CD8-positive, alpha-beta memory T cell (primary cell): ENCODE data around the gene PIP5K1C. TPM values are rescaled to one million over a fixed set of nuclear protein-coding genes. Genes with fewer than 3 reads are reported as not detected.

Source experiments
- CTCF ChIA-PET: fragments of 350-600 bp; sonication (Branson Sonifier 250); formaldehyde crosslinking; loops from one replicate; lab custom pipeline; 2021; ENCODE audit warnings: antibody characterized with exemption; lab: Charles Lee
- POLR2A ChIA-PET: fragments of 350-600 bp; sonication (Branson Sonifier 250); formaldehyde crosslinking; loops from one replicate; lab custom pipeline; 2021; ENCODE audit warnings: antibody characterized with exemption; lab: Charles Lee
- DNase-seq, 5 donors: peaks; one replicate each; pipeline versions ENCODE4 v3.0.0 to v3.0.0-alpha.2; 2020 to 2022; ENCODE audit warnings: mixed read lengths in 1 of 5
- H3K27ac ChIP-seq: one replicate; pipeline ENCODE4 v1.7.0; 2013; ENCODE audit warnings: low read depth, mild to moderate bottlenecking, low read length, moderate library complexity
- H3K27me3 ChIP-seq: 2 replicates; pipeline ENCODE4 v1.7.0; 2013; ENCODE audit warnings: low read length, mild to moderate bottlenecking; ENCODE audit not compliant: insufficient read depth, poor library complexity, severe bottlenecking
- H3K36me3 ChIP-seq: 2 replicates; pipeline ENCODE4 v1.7.0; 2013; ENCODE audit warnings: mild to moderate bottlenecking, low read length, moderate library complexity; ENCODE audit not compliant: insufficient read depth
- H3K4me1 ChIP-seq: 2 replicates; pipeline ENCODE4 v1.7.0; 2013; ENCODE audit warnings: mild to moderate bottlenecking, low read length, moderate library complexity; ENCODE audit not compliant: insufficient read depth
- H3K4me3 ChIP-seq: 2 replicates; pipeline ENCODE4 v1.7.0; 2013; ENCODE audit warnings: mild to moderate bottlenecking, low read length
- H3K9me3 ChIP-seq: 2 replicates; pipeline ENCODE4 v1.7.0; 2013; ENCODE audit warnings: mild to moderate bottlenecking, low read length
- H3K27ac Mint-ChIP-seq, 8 donors: one replicate each; pipeline ENCODE4 v1.8.0; 2020 to 2021; ENCODE audit warnings: mixed read lengths in 8 of 8, mild to moderate bottlenecking in 6 of 8, inconsistent platforms in 3 of 8, moderate library complexity in 3 of 8
- H3K27me3 Mint-ChIP-seq, 2 donors: one replicate each; pipeline ENCODE4 v1.8.0; 2020 to 2021; ENCODE audit warnings: mixed read lengths in 2 of 2, mild to moderate bottlenecking in 1 of 2, moderate library complexity in 1 of 2
- H3K36me3 Mint-ChIP-seq, 3 donors: one replicate each; pipeline ENCODE4 v1.8.0; 2020 to 2021; ENCODE audit warnings: mixed read lengths in 3 of 3, inconsistent platforms in 1 of 3, mild to moderate bottlenecking in 1 of 3
- H3K4me1 Mint-ChIP-seq, 3 donors: one replicate each; pipeline ENCODE4 v1.8.0; 2020 to 2021; ENCODE audit warnings: mixed read lengths in 3 of 3, inconsistent platforms in 1 of 3, mild to moderate bottlenecking in 1 of 3
- H3K4me3 Mint-ChIP-seq, 7 donors: one replicate each; pipeline ENCODE4 v1.8.0; 2020 to 2021; ENCODE audit warnings: mixed read lengths in 7 of 7, mild to moderate bottlenecking in 6 of 7, moderate library complexity in 4 of 7, inconsistent platforms in 2 of 7
- H3K9me3 Mint-ChIP-seq, 5 donors: one replicate each; pipeline ENCODE4 v1.8.0; 2020 to 2022; ENCODE audit warnings: mixed read lengths in 5 of 5, mild to moderate bottlenecking in 3 of 5, moderate library complexity in 2 of 5, inconsistent platforms in 1 of 5
- polyA plus RNA-seq: library from polyadenylated mRNA; unstranded; fragments of 300-500 nt; fragmentation: Illumina TruSeq; gene quantifications from one replicate; pipeline ENCODE4 v1.2.3, GENCODE V29; 2021
- total RNA-seq, 2 experiments: library from RNA; stranded (reverse); gene quantifications; one replicate each; pipeline ENCODE4 v1.2.3, GENCODE V29; 2021

PIP5K1C gene
- total RNA-seq (10 to 100 TPM; 26.9 to 27.6 TPM), polyA plus RNA-seq (16.0 TPM)

- Mint-ChIP-seq H3K4me3 (peak within 1 kb of the TSS; percentile 86 to 97 (median 89)), H3K36me3 (peaks cover 0 to 6% (median 0%) of the 10 kb centered on the region in 3 donors), H3K4me1 (peaks cover 12 to 44% (median 20%) of the 10 kb centered on the region in 3 donors), H3K27ac (peak within 1 kb of the TSS; percentile 50 to 91 (median 76)), H3K27me3 (peaks cover 0 to 2% of the 10 kb centered on the region in 2 donors), H3K9me3 (no peaks in the 10 kb centered on the region)
- CTCF ChIA-PET: interaction anchor here (0.6 to 2.9 kb wide), 7 partner anchors 10 to 122 kb away, joined by 3 to 12 read pairs (median 5); no protein-coding TSS in a partner anchor
- Histone ChIP-seq H3K4me3 (peak within 1 kb of the TSS; percentile 60), H3K9me3 (no peaks in the 10 kb centered on the region), H3K27ac (peak within 1 kb of the TSS; percentile 48), H3K27me3 (no peaks in the 10 kb centered on the region), H3K4me1 (peaks cover 9% of the 10 kb centered on the region), H3K36me3 (no peaks in the 10 kb centered on the region)
- DNase-seq: peak; percentile 88 to 93 (median 90)
- POLR2A ChIA-PET: interaction anchor here (1.6 kb wide), 1 partner anchor 13 kb away, joined by 3 read pairs; no protein-coding TSS in a partner anchor
Observed at GRCh38 chr19:3700242-3701032, at the start of gene PIP5K1C. Gene PIP5K1C, minus strand, starts transcription at chr19:3700468. Its CDS starts 78 bp downstream, at chr19:3700390.

- Histone ChIP-seq H3K36me3 (peaks cover 17% of the 10 kb centered on the region), H3K27me3 (no peaks in the 10 kb centered on the region), H3K4me1 (no peaks in the 10 kb centered on the region), H3K4me3 (no peak overlapping the region), H3K9me3 (no peaks in the 10 kb centered on the region), H3K27ac (no peak overlapping the region)
- H3K4me1 Mint-ChIP-seq: no peaks in the 10 kb centered on the region
- H3K36me3 Mint-ChIP-seq: peaks cover 3 to 35% (median 7%) of the 10 kb centered on the region in 3 donors
- POLR2A ChIA-PET: interaction anchor here (0.7 kb wide), 1 partner anchor 1847 kb away, joined by 7 read pairs; no protein-coding TSS in a partner anchor
- no peak overlapping the region for H3K4me3 Mint-ChIP-seq
- H3K27ac Mint-ChIP-seq: peak overlapping the region in 1 of 8 donors; percentile 32
- H3K9me3 Mint-ChIP-seq: no peaks in the 10 kb centered on the region
- DNase-seq: no peak
- CTCF ChIA-PET: interaction anchor here (0.9 to 1.9 kb wide), 2 partner anchors 14 to 39 kb away, joined by 3 to 4 read pairs; partner anchors contain the start of gene MRPL54
- no peaks in the 10 kb centered on the region for H3K27me3 Mint-ChIP-seq
Observed at GRCh38 chr19:3748965-3749364, 48.7 kb upstream of the PIP5K1C start.

- no peaks in the 10 kb centered on the region for H3K9me3 ChIP-seq
- no peak overlapping the region for H3K4me3 ChIP-seq
- H3K27me3 Mint-ChIP-seq: no peaks in the 10 kb centered on the region
- H3K27ac ChIP-seq: no peak overlapping the region
- H3K4me1 ChIP-seq: no peaks in the 10 kb centered on the region
- no peaks in the 10 kb centered on the region for H3K4me1 Mint-ChIP-seq
- H3K36me3 Mint-ChIP-seq: peaks cover 5 to 18% (median 7%) of the 10 kb centered on the region in 3 donors
- DNase-seq: no peak
- no peaks in the 10 kb centered on the region for H3K9me3 Mint-ChIP-seq
- H3K27me3 ChIP-seq: no peaks in the 10 kb centered on the region
- H3K27ac Mint-ChIP-seq: peak overlapping the region in 1 of 8 donors; percentile 88
- H3K36me3 ChIP-seq: peaks cover 15% of the 10 kb centered on the region
- H3K4me3 Mint-ChIP-seq: no peak overlapping the region
- CTCF ChIA-PET: interaction anchor here (0.6 to 1.0 kb wide), 2 partner anchors 9 to 193 kb away, joined by 3 to 4 read pairs; no protein-coding TSS in a partner anchor
- POLR2A ChIA-PET: interaction anchor here (0.5 kb wide), 1 partner anchor 51 kb away, joined by 3 read pairs; no protein-coding TSS in a partner anchor
Observed at GRCh38 chr19:3746371-3747056, 46.2 kb upstream of the PIP5K1C start.

- H3K27ac ChIP-seq: no peak overlapping the region
- Mint-ChIP-seq H3K4me3 (no peak overlapping the region), H3K9me3 (no peaks in the 10 kb centered on the region), H3K27ac (no peak overlapping the region), H3K36me3 (peaks cover 5 to 12% (median 5%) of the 10 kb centered on the region in 3 donors), H3K4me1 (no peaks in the 10 kb centered on the region), H3K27me3 (no peaks in the 10 kb centered on the region)
- POLR2A ChIA-PET: no interaction called here
- no peak overlapping the region for H3K4me3 ChIP-seq
- no peaks in the 10 kb centered on the region for H3K27me3 ChIP-seq
- H3K36me3 ChIP-seq: peaks cover 12% of the 10 kb centered on the region
- no peak for DNase-seq
- H3K9me3 ChIP-seq: no peaks in the 10 kb centered on the region
- H3K4me1 ChIP-seq: no peaks in the 10 kb centered on the region
- CTCF ChIA-PET: no interaction called here
Observed at GRCh38 chr19:3745363-3746045, 45.2 kb upstream of the PIP5K1C start.

GRCh38 chr19:3743486-3743885 lies 43.2 kb upstream of the PIP5K1C start:
- H3K4me1 Mint-ChIP-seq: peaks cover 5 to 12% (median 10%) of the 10 kb centered on the region in 3 donors
- DNase-seq: no peak
- CTCF ChIA-PET: no interaction called here
- peaks cover 12% of the 10 kb centered on the region for H3K4me1 ChIP-seq
- H3K4me3 ChIP-seq: no peak overlapping the region
- H3K4me3 Mint-ChIP-seq: no peak overlapping the region
- H3K9me3 Mint-ChIP-seq: no peaks in the 10 kb centered on the region
- no peaks in the 10 kb centered on the region for H3K27me3 ChIP-seq
- POLR2A ChIA-PET: interaction anchor here (0.5 kb wide), 1 partner anchor 639 kb away, joined by 4 read pairs; no protein-coding TSS in a partner anchor
- H3K27ac Mint-ChIP-seq: no peak overlapping the region
- H3K36me3 Mint-ChIP-seq: peaks cover 0 to 2% (median 0%) of the 10 kb centered on the region in 3 donors
- H3K36me3 ChIP-seq: no peaks in the 10 kb centered on the region
- no peaks in the 10 kb centered on the region for H3K27me3 Mint-ChIP-seq
- H3K27ac ChIP-seq: no peak overlapping the region
- H3K9me3 ChIP-seq: no peaks in the 10 kb centered on the region

GRCh38 chr19:3740431-3740830 lies 40.2 kb upstream of the PIP5K1C start:
- Histone ChIP-seq H3K4me1 (peaks cover 12% of the 10 kb centered on the region), H3K27ac (no peak overlapping the region), H3K9me3 (no peaks in the 10 kb centered on the region), H3K27me3 (no peaks in the 10 kb centered on the region), H3K36me3 (no peaks in the 10 kb centered on the region), H3K4me3 (no peak overlapping the region)
- Mint-ChIP-seq H3K36me3 (peaks cover 3 to 16% (median 6%) of the 10 kb centered on the region in 3 donors), H3K27me3 (no peaks in the 10 kb centered on the region), H3K27ac (no peak overlapping the region), H3K4me1 (peaks cover 5 to 23% (median 14%) of the 10 kb centered on the region in 3 donors), H3K9me3 (no peaks in the 10 kb centered on the region), H3K4me3 (no peak overlapping the region)
- ChIA-PET POLR2A (no interaction called here), CTCF (no interaction called here)
- DNase-seq: no peak

GRCh38 chr19:3738477-3739220 lies 38.4 kb upstream of the PIP5K1C start:
- H3K4me3 ChIP-seq: no peak overlapping the region
- H3K27ac Mint-ChIP-seq: peak overlapping the region in 2 of 8 donors; percentile 77 to 84
- no peak overlapping the region for H3K27ac ChIP-seq
- H3K27me3 Mint-ChIP-seq: no peaks in the 10 kb centered on the region
- no peak overlapping the region for H3K4me3 Mint-ChIP-seq
- H3K36me3 Mint-ChIP-seq: peaks cover 3 to 19% (median 4%) of the 10 kb centered on the region in 3 donors
- ChIA-PET CTCF (no interaction called here), POLR2A (no interaction called here)
- peaks cover 5 to 23% (median 14%) of the 10 kb centered on the region in 3 donors for H3K4me1 Mint-ChIP-seq
- no peak for DNase-seq
- no peaks in the 10 kb centered on the region for H3K9me3 Mint-ChIP-seq
- no peaks in the 10 kb centered on the region for H3K9me3 ChIP-seq
- no peaks in the 10 kb centered on the region for H3K36me3 ChIP-seq
- H3K4me1 ChIP-seq: peaks cover 12% of the 10 kb centered on the region
- no peaks in the 10 kb centered on the region for H3K27me3 ChIP-seq
